GM18868 (cell line): ENCODE results near the gene TLCD3B.

Source experiments
- ATAC-seq: cut with Tn5 transposase; IDR thresholded peaks from one replicate; pipeline ENCODE4 v1.9.1; 2021; ENCODE audit warnings: mild to moderate bottlenecking, moderate library complexity; ENCODE audit not compliant: unreplicated experiment

The TLCD3B gene

DNA sequence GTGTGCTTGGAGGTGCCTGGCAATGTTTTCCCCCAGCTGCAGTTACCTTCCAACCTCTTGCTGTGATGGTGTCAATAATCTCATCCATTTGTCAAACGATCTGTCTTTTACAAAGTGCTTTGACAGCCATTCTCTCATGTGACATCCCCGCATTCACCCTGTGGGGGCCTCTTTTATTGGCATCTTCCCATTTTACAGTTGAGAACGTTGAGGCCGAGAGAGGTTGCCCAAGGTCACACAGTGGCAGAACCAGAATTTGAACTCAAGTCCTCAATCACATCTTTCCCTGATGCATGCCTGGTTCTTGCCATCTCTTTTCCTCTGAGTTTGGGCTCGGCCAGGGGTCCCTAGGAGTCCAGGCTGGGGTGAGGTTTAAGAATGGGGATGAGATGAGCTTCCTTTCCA, 55.9 kb downstream of the TLCD3B start:
- no peak for ATAC-seq
